Measurements from ENCODE around the gene ST6GALNAC1. TPM values are rescaled to one million over a fixed set of nuclear protein-coding genes. Genes with fewer than 3 reads are reported as not detected.

The ST6GALNAC1 gene
- total and polyA plus RNA-seq, 2 of the 8 experiments (the other 6 are each of a cell fraction or from before 2014, with no cell fraction given) = not detected

DNA sequence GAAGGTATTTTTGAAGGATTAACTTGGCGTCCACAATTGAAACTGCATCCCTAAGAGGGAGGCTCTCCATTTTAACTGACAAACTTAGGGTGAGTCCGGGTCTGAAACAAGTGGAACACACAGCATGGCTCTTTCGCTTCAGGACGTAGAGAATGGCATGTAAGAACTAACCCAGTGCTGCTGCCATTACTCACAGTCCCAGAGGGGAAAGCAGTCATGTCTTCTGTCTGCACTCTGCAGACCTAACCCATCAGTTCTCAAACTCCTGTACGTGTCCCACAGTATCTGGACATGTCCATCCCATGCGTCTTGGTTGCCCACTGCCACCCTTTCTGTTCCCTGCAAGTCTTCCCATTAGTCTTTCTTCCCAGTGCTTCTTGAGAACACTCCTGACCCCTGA lies 563 bp downstream of the ST6GALNAC1 start:
- Histone ChIP-seq H3K79me2 (ENCODE audit: control insufficient read depth in 1 of 2, insufficient read depth in 2 of 2, low read length in 2 of 2) (no peaks in the 10 kb centered on the region), H3K27ac (ENCODE audit: low read depth, low read length) (no peak overlapping the region), H3K79me1 (ENCODE audit: low read depth, low read length) (no peaks in the 10 kb centered on the region), H3K4me1 (replicated peaks in 1 of 4; ENCODE audit: control insufficient read depth in 3 of 4, insufficient read depth in 4 of 4, low read length in 3 of 4) (peaks cover 0 to 5% (median 3%) of the 10 kb centered on the region in 4 experiments; a peak in 3 of 7 replicates), H3K14ac (ENCODE audit: insufficient read length) (no peak overlapping the region), H4K8ac (ENCODE audit: extremely low read depth, insufficient read depth, low read length) (no peak overlapping the region; the same call in 1 of the 2 replicates), H2BK15ac (ENCODE audit: low read length) (0 out of 2 replicates have a peak overlapping the region, but pooled peaks have one; percentile 72), H4K20me1 (replicated peaks in 1 of 2; ENCODE audit: control insufficient read depth in 1 of 2, insufficient read depth in 2 of 2, low read length in 2 of 2) (no peaks in the 10 kb centered on the region), H4K5ac (ENCODE audit: insufficient read length, low read depth, low read length) (no peak overlapping the region), H4K91ac (replicated peaks; ENCODE audit: insufficient read length, low read length) (no peak overlapping the region), H2BK5ac (ENCODE audit: low read depth, low read length) (no peak overlapping the region), H2AK5ac (ENCODE audit: low read depth, low read length) (no peak overlapping the region), H2AFZ (ENCODE audit: low read length) (no peak overlapping the region), H3K27me3 (replicated peaks in 1 of 4; ENCODE audit: control insufficient read depth in 3 of 4, extremely low read depth in 1 of 4, insufficient read depth in 3 of 4, low read length in 3 of 4) (no peaks in the 10 kb centered on the region), H3K9me3 (ENCODE audit: insufficient read depth in 2 of 2, low read depth in 1 of 2, low read length in 1 of 2) (no peaks in the 10 kb centered on the region), H2BK20ac (ENCODE audit: low read length) (peak overlapping the region; percentile 48; the same call in 1 of the 2 replicates), H3K23me2 (ENCODE audit: low read depth, low read length) (no peaks in the 10 kb centered on the region; the same call in 1 of the 2 replicates), H2BK120ac (replicated peaks; ENCODE audit: low read depth, low read length) (no peak overlapping the region), H3K9ac (replicated peaks in 1 of 4; ENCODE audit: extremely low read depth in 1 of 4, low read depth in 3 of 4, low read length in 3 of 4) (no peak overlapping the region), H2BK12ac (ENCODE audit: low read depth, low read length) (peak overlapping the region; percentile 90; the same call in 1 of the 2 replicates), H3K18ac (ENCODE audit: extremely low read depth, low read length) (no peak overlapping the region), H3K4me3 (ENCODE audit: extremely low read depth in 1 of 4, insufficient read depth in 2 of 4, low read depth in 3 of 4, low read length in 4 of 4) (no peak overlapping the region), H3K4me2 (ENCODE audit: insufficient read depth in 1 of 2, low read depth in 2 of 2, low read length in 2 of 2) (no peak overlapping the region), H3K36me3 (ENCODE audit: control insufficient read depth in 2 of 4, insufficient read depth in 4 of 4, low read length in 3 of 4) (no peaks in the 10 kb centered on the region), H3K23ac (ENCODE audit: insufficient read length) (no peak overlapping the region), H3K56ac (replicated peaks; ENCODE audit: insufficient read length, low read depth, low read length) (no peak overlapping the region), H3K4ac (replicated peaks; ENCODE audit: insufficient read length, low read depth, low read length) (no peak overlapping the region)
- CTCF ChIA-PET (ENCODE audit: partially characterized antibody) = interaction anchor here (0.9 to 2.1 kb wide), 3 partner anchors 19 to 413 kb away, joined by 3 to 7 read pairs (median 5); no protein-coding TSS in a partner anchor
- 92% methylated on average over 6 of the region's 6 CpGs; no CpG with 5 or more reads in 1 of the 2 experiments for WGBS, 2 experiments (ENCODE audit: extremely low coverage in 1 of 2, insufficient coverage in 1 of 2, insufficient read length in 1 of 2, insufficient replicate concordance in 2 of 2, low coverage in 1 of 2, low lambda C conversion rate in 2 of 2, missing lambda C conversion rate in 1 of 2)
- POLR2A ChIA-PET (ENCODE audit: partially characterized antibody) = no interaction called here
- no peak for FAIRE-seq
- DNase-seq (ENCODE audit: low read depth in 1 of 2, low spot score in 2 of 2) = no peak
- no peak for TF ChIP-seq TAF1 (IDR thresholded peaks at IDR 0.05; ENCODE audit: low read depth, low read length)
- no peak for TF ChIP-seq SIX5 (IDR thresholded peaks at IDR 0.05; ENCODE audit: low read depth, low read length)
- no peak for TF ChIP-seq TAF7 (optimal IDR thresholded peaks at IDR 0.05; ENCODE audit: borderline replicate concordance, low read depth, low read length)
